ENCODE measurements around the gene RNF146. TPM values are rescaled to one million over a fixed set of nuclear protein-coding genes. Genes with fewer than 3 reads are reported as not detected.

Gene RNF146
- total RNA-seq, 1 experiment from 2014 or later, result 21.7 TPM

DNA sequence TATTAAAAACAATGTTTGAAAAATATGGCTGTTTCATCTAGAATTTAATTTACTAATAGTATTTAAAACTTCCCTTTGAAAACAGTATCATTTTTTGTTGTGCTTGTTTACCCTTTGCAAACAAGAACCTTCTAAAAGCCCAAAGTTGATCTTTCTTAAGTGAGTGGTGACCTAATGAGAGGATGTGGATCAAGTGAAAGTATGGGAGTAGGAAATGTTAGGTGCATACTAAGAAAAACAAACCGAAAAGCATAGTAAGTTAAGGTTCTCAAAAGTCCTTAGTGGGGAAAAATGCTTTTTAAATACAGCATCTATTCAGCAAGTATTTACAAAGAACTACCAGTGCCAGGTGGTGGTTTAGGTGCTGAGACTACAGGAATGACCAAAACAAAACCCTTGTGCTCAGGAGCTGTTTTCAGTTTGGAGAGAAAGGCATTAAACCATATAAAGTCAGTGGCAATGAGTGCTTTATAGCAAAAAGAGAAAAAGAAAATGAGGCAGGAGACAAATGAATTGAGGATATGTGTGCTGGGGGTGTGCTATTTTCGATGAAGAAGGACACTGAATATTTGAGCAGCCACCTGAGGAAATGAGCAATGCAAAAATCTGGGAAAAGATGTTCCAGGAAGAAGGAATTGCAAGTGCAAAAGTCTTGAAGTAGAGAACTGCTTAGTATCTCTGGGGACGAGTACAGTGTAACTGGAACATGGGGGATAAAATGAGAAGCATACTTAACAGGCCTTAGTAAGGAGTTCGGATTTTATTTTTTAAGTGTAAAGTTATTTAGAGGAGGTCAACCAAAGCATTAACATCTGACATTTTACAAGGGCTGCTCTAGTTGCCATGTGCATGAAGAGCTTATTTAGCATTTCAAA lies 24.0 kb downstream of the RNF146 start:
- ChIA-PET CTCF (interaction anchor here (0.8 kb wide), 1 partner anchor 130 kb away, joined by 4 read pairs; no protein-coding TSS in a partner anchor), POLR2A (ENCODE audit: low non-redundant PET) (interaction anchor here (1.3 kb wide), 1 partner anchor 32 kb away, joined by 5 read pairs; no protein-coding TSS in a partner anchor)
- DNase-seq (ENCODE audit: low spot score), result no peak
- Histone ChIP-seq H3K36me3 (ENCODE audit: insufficient read depth, low read length, poor library complexity, severe bottlenecking) (peaks cover 28% of the 10 kb centered on the region), H3K27me3 (replicated peaks; ENCODE audit: insufficient read depth, low read depth, low read length, poor library complexity) (no peaks in the 10 kb centered on the region), H3K9me3 (ENCODE audit: low read depth, low read length, poor library complexity, severe bottlenecking) (no peaks in the 10 kb centered on the region), H3K4me1 (ENCODE audit: insufficient read depth, low read length, poor library complexity, severe bottlenecking) (no peaks in the 10 kb centered on the region), H3K4me3 (ENCODE audit: low read depth, low read length, poor library complexity, severe bottlenecking) (no peak overlapping the region), H3K27ac (ENCODE audit: low read depth, low read length, poor library complexity, severe bottlenecking) (no peak overlapping the region)
- intact Hi-C loops (cut with micrococcal nuclease; ENCODE audit: unreplicated experiment), result no loop called here
- BruUV-seq (replicated peaks), result no TSS peak
- TF ChIP-seq EZH2 (IDR thresholded peaks at IDR 0.05; ENCODE audit: borderline replicate concordance, low read depth, low read length, poor library complexity, severe bottlenecking), result no peak
- TF ChIP-seq, protein P1, sequence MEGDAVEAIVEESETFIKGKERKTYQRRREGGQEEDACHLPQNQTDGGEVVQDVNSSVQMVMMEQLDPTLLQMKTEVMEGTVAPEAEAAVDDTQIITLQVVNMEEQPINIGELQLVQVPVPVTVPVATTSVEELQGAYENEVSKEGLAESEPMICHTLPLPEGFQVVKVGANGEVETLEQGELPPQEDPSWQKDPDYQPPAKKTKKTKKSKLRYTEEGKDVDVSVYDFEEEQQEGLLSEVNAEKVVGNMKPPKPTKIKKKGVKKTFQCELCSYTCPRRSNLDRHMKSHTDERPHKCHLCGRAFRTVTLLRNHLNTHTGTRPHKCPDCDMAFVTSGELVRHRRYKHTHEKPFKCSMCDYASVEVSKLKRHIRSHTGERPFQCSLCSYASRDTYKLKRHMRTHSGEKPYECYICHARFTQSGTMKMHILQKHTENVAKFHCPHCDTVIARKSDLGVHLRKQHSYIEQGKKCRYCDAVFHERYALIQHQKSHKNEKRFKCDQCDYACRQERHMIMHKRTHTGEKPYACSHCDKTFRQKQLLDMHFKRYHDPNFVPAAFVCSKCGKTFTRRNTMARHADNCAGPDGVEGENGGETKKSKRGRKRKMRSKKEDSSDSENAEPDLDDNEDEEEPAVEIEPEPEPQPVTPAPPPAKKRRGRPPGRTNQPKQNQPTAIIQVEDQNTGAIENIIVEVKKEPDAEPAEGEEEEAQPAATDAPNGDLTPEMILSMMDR (conservative IDR thresholded peaks at IDR 0.05; ENCODE audit: low read depth, low read length), result no peak

DNA sequence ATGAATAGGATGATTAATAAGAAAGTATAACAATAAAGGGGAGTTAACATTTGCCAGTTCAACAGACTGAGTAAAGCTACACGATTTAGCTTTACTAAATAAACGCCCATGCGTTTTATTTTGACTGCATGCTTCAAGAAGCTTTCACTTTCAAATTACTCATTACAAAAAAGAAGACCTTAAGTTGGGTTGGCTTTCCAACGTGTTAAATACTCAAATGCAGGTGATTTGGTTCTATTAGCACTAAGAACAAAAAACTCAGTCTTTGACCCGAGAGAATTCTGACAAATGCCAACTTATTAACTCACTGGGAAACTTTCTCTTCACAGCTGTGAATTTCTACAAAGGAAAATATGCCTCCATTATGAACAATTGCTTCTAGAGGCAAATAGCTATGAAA lies 24.8 kb downstream of the RNF146 start:
- POLR2A ChIA-PET (ENCODE audit: low non-redundant PET), result no interaction called here
- BruUV-seq (replicated peaks), result no TSS peak

DNA sequence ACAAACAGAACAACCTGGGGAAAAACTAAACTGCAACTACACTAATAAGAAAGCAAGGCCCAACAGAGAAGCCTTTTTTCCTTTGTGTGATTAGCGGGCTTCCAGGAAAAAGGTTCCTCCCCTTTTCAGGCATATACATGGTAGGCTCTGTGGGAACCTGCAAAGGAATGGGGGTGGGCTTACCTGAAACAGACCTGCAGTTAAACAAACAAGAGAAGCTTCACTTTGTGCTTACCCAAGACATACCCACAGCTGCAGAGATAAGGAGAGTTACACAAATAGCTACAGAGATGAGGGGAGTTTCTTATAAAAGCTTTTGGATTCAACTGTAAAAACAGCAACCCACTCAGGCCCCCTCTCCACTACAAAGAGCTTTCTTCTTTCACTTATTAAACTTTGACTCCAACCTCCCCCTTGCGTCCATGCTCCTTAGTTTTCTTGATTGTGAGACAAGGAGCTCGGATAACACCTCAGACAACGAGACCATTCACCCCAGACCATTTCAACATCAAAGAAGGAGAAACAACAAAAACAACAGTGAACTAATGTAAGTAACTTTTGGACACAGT lies 30.9 kb downstream of the RNF146 start:
- Histone ChIP-seq H3K9me3 (ENCODE audit: low read depth, low read length, poor library complexity, severe bottlenecking) (no peaks in the 10 kb centered on the region), H3K27me3 (replicated peaks; ENCODE audit: insufficient read depth, low read depth, low read length, poor library complexity) (no peaks in the 10 kb centered on the region), H3K4me3 (ENCODE audit: low read depth, low read length, poor library complexity, severe bottlenecking) (no peak overlapping the region), H3K27ac (ENCODE audit: low read depth, low read length, poor library complexity, severe bottlenecking) (no peak overlapping the region), H3K4me1 (ENCODE audit: insufficient read depth, low read length, poor library complexity, severe bottlenecking) (peaks cover 27% of the 10 kb centered on the region), H3K36me3 (ENCODE audit: insufficient read depth, low read length, poor library complexity, severe bottlenecking) (no peaks in the 10 kb centered on the region)
- TF ChIP-seq, protein P1 (conservative IDR thresholded peaks at IDR 0.05; ENCODE audit: low read depth, low read length), result no peak
- TF ChIP-seq EZH2 (IDR thresholded peaks at IDR 0.05; ENCODE audit: borderline replicate concordance, low read depth, low read length, poor library complexity, severe bottlenecking), result no peak
- no peak for DNase-seq (ENCODE audit: low spot score)
- ChIA-PET CTCF (no interaction called here), POLR2A (ENCODE audit: low non-redundant PET) (interaction anchor here (0.6 kb wide), 1 partner anchor 57 kb away, joined by 3 read pairs; no protein-coding TSS in a partner anchor)
- intact Hi-C loops (cut with micrococcal nuclease; ENCODE audit: unreplicated experiment), result no loop called here
- no TSS peak for BruUV-seq (replicated peaks)

More for the DNA sequence above, 24.8 kb downstream of the RNF146 start:
- CTCF ChIA-PET, result no interaction called here
- peaks cover 22% of the 10 kb centered on the region for H3K36me3 ChIP-seq (ENCODE audit: insufficient read depth, low read length, poor library complexity, severe bottlenecking)
- H3K4me1 ChIP-seq (ENCODE audit: insufficient read depth, low read length, poor library complexity, severe bottlenecking), result no peaks in the 10 kb centered on the region
- no peaks in the 10 kb centered on the region for H3K9me3 ChIP-seq (ENCODE audit: low read depth, low read length, poor library complexity, severe bottlenecking)
- no peak overlapping the region for H3K27ac ChIP-seq (ENCODE audit: low read depth, low read length, poor library complexity, severe bottlenecking)
- TF ChIP-seq, protein P1 (conservative IDR thresholded peaks at IDR 0.05; ENCODE audit: low read depth, low read length), result no peak
- no peak for TF ChIP-seq EZH2 (IDR thresholded peaks at IDR 0.05; ENCODE audit: borderline replicate concordance, low read depth, low read length, poor library complexity, severe bottlenecking)
- no peak overlapping the region for H3K4me3 ChIP-seq (ENCODE audit: low read depth, low read length, poor library complexity, severe bottlenecking)
- no peak for DNase-seq (ENCODE audit: low spot score)
- H3K27me3 ChIP-seq (replicated peaks; ENCODE audit: insufficient read depth, low read depth, low read length, poor library complexity), result no peaks in the 10 kb centered on the region
- intact Hi-C loops (cut with micrococcal nuclease; ENCODE audit: unreplicated experiment), result no loop called here

All from A673 (cell line).